MCF 10A (cell line): Measurements from ENCODE around the gene TSPAN19. TPM values are rescaled to one million over a fixed set of nuclear protein-coding genes. Genes with fewer than 3 reads are reported as not detected.

ENCODE experiments used
- BruUV-seq: library from RNA; stranded (reverse); fragments of 400-500 nt; replicated peaks from 2 replicates; lab custom pipeline; 2021; lab: Mats Ljungman, UMichigan
- CTCF ChIA-PET: fragments of 300-600 bp; sonication (Branson Sonifier 250); formaldehyde crosslinking; extraction: SDS; loops from one replicate; lab custom pipeline; 2021; ENCODE audit warnings: antibody characterized with exemption, inconsistent platforms; lab: Yijun Ruan, JAX
- POLR2A ChIA-PET: fragments of 300-600, 350-650 bp; sonication (Branson Sonifier 250); formaldehyde crosslinking; extraction: SDS; loops from one replicate; lab custom pipeline; 2020; ENCODE audit warnings: antibody characterized with exemption, inconsistent platforms; lab: Yijun Ruan, JAX
- DNase-seq: peaks from one replicate; pipeline ENCODE4 v3.0.0-alpha.2; 2018; ENCODE audit not compliant: unreplicated experiment
- H3K27ac Mint-ChIP-seq: one replicate; pipeline ENCODE4 v1.8.0; 2022; ENCODE audit warnings: mild to moderate bottlenecking, low read depth, mixed read lengths; ENCODE audit not compliant: unreplicated experiment
- H3K27me3 Mint-ChIP-seq: one replicate; pipeline ENCODE4 v1.8.0; 2022; ENCODE audit warnings: mixed read lengths; ENCODE audit not compliant: insufficient read depth, unreplicated experiment
- H3K36me3 Mint-ChIP-seq: one replicate; pipeline ENCODE4 v1.8.0; 2022; ENCODE audit warnings: mild to moderate bottlenecking, moderate library complexity, mixed read lengths; ENCODE audit not compliant: insufficient read depth, unreplicated experiment
- H3K4me1 Mint-ChIP-seq: one replicate; pipeline ENCODE4 v1.8.0; 2022; ENCODE audit warnings: mixed read lengths; ENCODE audit not compliant: insufficient read depth, unreplicated experiment
- H3K4me3 Mint-ChIP-seq: one replicate; pipeline ENCODE4 v1.8.0; 2022; ENCODE audit warnings: mild to moderate bottlenecking, moderate library complexity, mixed read lengths; ENCODE audit not compliant: unreplicated experiment
- H3K9me3 Mint-ChIP-seq: one replicate; pipeline ENCODE4 v1.8.0; 2022; ENCODE audit warnings: mixed read lengths; ENCODE audit not compliant: unreplicated experiment
- CTCF ChIP-seq: fragments of 200-600 bp; IDR thresholded peaks from one replicate; pipeline ENCODE4 v1.8.0; 2022; ENCODE audit warnings: antibody characterized with exemption, mild to moderate bottlenecking; ENCODE audit not compliant: unreplicated experiment
- intact Hi-C: fragments of 100-400 bp; cut with micrococcal nuclease; formaldehyde crosslinking; loops from 2 replicates; pipeline ENCODE4 v1.14.1; 2022
- total RNA-seq: library from RNA; stranded (reverse); gene quantifications from 2 replicates; pipeline ENCODE4 v1.2.3, GENCODE V29; 2022

The TSPAN19 gene
- total RNA-seq, 1 experiment from 2014 or later: 0.63 TPM

DNA sequence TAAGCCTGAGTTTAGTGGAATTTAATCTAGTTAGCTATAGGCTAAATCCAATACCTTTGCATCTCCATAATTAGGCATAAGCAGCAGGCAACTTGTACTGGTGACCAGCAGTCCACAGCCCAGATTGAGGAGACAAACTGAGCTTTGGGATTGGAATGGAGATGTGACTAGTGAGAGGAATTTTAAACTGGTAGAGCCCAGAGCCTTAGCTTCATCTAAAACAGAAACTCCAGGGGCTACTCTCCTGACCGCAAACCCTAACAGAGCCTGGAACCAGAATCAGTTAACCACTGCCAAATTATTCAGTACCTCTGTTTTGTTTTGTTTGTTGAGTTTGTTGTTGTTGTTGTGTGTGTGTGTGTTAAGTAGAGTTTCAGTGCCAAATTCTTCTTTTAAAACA is 53.2 kb downstream of the TSPAN19 start:
- CTCF ChIA-PET: no interaction called here
- Mint-ChIP-seq H3K27ac (no peak overlapping the region), H3K36me3 (no peaks in the 10 kb centered on the region), H3K4me3 (no peak overlapping the region), H3K27me3 (no peaks in the 10 kb centered on the region), H3K4me1 (no peaks in the 10 kb centered on the region), H3K9me3 (no peaks in the 10 kb centered on the region)
- no peak for DNase-seq
- POLR2A ChIA-PET: no interaction called here
- BruUV-seq: no TSS peak
- intact Hi-C loops: no loop called here
- TF ChIP-seq CTCF: no peak

DNA sequence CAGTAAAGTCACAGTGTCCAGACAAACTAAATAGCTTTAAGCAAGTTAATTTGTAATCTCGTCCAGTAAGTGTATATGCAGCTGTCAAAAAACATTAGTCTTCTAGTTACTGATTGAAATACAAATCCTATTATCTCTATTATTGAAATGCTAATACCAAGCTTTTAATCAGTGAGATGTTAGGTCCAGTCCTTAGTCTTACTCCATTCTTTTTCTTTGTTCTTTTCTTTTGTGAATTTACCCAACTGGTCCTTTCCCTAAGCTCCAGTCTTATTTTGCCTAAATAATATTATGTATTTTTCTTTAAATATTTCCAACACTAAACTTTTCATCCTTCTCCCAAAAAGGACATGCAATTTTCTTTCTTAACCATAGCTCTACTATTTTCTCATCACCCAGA is 57.2 kb downstream of the TSPAN19 start:
- POLR2A ChIA-PET: interaction anchor here (0.5 to 0.9 kb wide), 2 partner anchors 13 to 18 kb away, joined by 3 read pairs; no protein-coding TSS in a partner anchor

GRCh38 chr12:84976133-84976532 is 59.9 kb downstream of the TSPAN19 start:
- no TSS peak for BruUV-seq
- no peak overlapping the region for H3K27ac Mint-ChIP-seq
- DNase-seq: no peak
- ChIA-PET CTCF (interaction anchor here (1.0 kb wide), 1 partner anchor 32 kb away, joined by 3 read pairs; no protein-coding TSS in a partner anchor), POLR2A (no interaction called here)
- no peaks in the 10 kb centered on the region for H3K27me3 Mint-ChIP-seq
- intact Hi-C loops: no loop called here
- no peak for TF ChIP-seq CTCF
- H3K9me3 Mint-ChIP-seq: no peaks in the 10 kb centered on the region
- no peaks in the 10 kb centered on the region for H3K4me1 Mint-ChIP-seq
- no peaks in the 10 kb centered on the region for H3K36me3 Mint-ChIP-seq
- no peak overlapping the region for H3K4me3 Mint-ChIP-seq

More for the DNA sequence above, 57.2 kb downstream of the TSPAN19 start:
- H3K27ac Mint-ChIP-seq: no peak overlapping the region
- H3K4me1 Mint-ChIP-seq: no peaks in the 10 kb centered on the region
- TF ChIP-seq CTCF: no peak
- H3K36me3 Mint-ChIP-seq: no peaks in the 10 kb centered on the region
- CTCF ChIA-PET: no interaction called here
- DNase-seq: no peak
- H3K9me3 Mint-ChIP-seq: no peaks in the 10 kb centered on the region
- H3K4me3 Mint-ChIP-seq: no peak overlapping the region
- no peaks in the 10 kb centered on the region for H3K27me3 Mint-ChIP-seq
- BruUV-seq: no TSS peak
- intact Hi-C loops: no loop called here

- ChIA-PET CTCF (interaction anchor here (0.9 to 1.6 kb wide), 2 partner anchors 11 to 99 kb away, joined by 4 read pairs; no protein-coding TSS in a partner anchor), POLR2A (interaction anchor here (0.5 kb wide), 1 partner anchor 29 kb away, joined by 4 read pairs; no protein-coding TSS in a partner anchor)
- no peak for TF ChIP-seq CTCF
- Mint-ChIP-seq H3K27ac (no peak overlapping the region), H3K9me3 (no peaks in the 10 kb centered on the region), H3K4me1 (no peaks in the 10 kb centered on the region), H3K4me3 (no peak overlapping the region), H3K36me3 (no peaks in the 10 kb centered on the region), H3K27me3 (no peaks in the 10 kb centered on the region)
- intact Hi-C loops: no loop called here
- BruUV-seq: no TSS peak
- DNase-seq: no peak
Measured at GRCh38 chr12:84974155-84974815, 61.8 kb downstream of the TSPAN19 start.
